Mucosa of rectum (tissue), 2 donors: ENCODE data around the gene SH3BP4.

ENCODE experiments used
- H3K27ac ChIP-seq, 2 donors: one replicate each; pipeline ENCODE4 v1.7.0; 2013; ENCODE audit warnings: inconsistent platforms in 2 of 2, low read depth in 2 of 2, low read length in 2 of 2
- H3K27me3 ChIP-seq, 2 donors: one replicate each; pipeline ENCODE4 v1.7.0; 2013; ENCODE audit warnings: low read length in 2 of 2; ENCODE audit not compliant: control insufficient read depth in 2 of 2, insufficient read depth in 2 of 2
- H3K36me3 ChIP-seq, 2 donors: one replicate each; pipeline ENCODE4 v1.7.0; 2013; ENCODE audit warnings: low read length in 2 of 2; ENCODE audit not compliant: control insufficient read depth in 2 of 2, insufficient read depth in 2 of 2
- H3K4me1 ChIP-seq, 2 donors: one replicate each; pipeline ENCODE4 v1.7.0; 2013; ENCODE audit warnings: low read length in 2 of 2, mild to moderate bottlenecking in 1 of 2; ENCODE audit not compliant: control insufficient read depth in 2 of 2, insufficient read depth in 2 of 2
- H3K4me3 ChIP-seq, 2 donors: one replicate each; pipeline ENCODE4 v1.7.0; 2013; ENCODE audit warnings: low read length in 2 of 2
- H3K9ac ChIP-seq, 2 donors: one replicate each; pipeline ENCODE4 v1.7.0; 2013; ENCODE audit warnings: low read length in 2 of 2, low read depth in 1 of 2, mild to moderate bottlenecking in 1 of 2
- H3K9me3 ChIP-seq, 2 donors: one replicate each; pipeline ENCODE4 v1.7.0; 2013; ENCODE audit warnings: low read length in 2 of 2; ENCODE audit not compliant: control insufficient read depth in 2 of 2
- donor health status: healthy.
- donor health status: Normal muscosa, but diverticular disease.

The SH3BP4 gene

DNA sequence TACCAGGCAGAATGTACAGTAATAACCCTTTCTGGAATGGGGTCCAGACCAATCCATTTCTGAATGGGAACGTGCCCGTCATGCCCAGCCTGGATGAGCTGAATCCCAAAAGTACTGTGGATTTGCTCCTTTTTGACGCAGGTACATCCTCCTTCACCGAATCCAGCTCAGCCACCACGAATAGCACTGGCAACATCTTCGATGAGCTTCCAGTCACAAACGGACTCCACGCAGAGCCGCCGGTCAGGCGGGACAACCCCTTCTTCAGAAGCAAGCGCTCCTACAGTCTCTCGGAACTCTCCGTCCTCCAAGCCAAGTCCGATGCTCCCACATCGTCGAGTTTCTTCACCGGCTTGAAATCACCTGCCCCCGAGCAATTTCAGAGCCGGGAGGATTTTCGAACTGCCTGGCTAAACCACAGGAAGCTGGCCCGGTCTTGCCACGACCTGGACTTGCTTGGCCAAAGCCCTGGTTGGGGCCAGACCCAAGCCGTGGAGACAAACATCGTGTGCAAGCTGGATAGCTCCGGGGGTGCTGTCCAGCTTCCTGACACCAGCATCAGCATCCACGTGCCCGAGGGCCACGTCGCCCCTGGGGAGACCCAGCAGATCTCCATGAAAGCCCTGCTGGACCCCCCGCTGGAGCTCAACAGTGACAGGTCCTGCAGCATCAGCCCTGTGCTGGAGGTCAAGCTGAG lies 89.6 kb downstream of the SH3BP4 start:
- Histone ChIP-seq H3K4me3 (no peak overlapping the region), H3K4me1 (peaks cover 0 to 2% of the 10 kb centered on the region in 2 donors), H3K9ac (no peak overlapping the region), H3K9me3 (no peaks in the 10 kb centered on the region), H3K27me3 (no peaks in the 10 kb centered on the region), H3K36me3 (peaks cover 24 to 25% of the 10 kb centered on the region in 2 donors), H3K27ac (no peak overlapping the region)

DNA sequence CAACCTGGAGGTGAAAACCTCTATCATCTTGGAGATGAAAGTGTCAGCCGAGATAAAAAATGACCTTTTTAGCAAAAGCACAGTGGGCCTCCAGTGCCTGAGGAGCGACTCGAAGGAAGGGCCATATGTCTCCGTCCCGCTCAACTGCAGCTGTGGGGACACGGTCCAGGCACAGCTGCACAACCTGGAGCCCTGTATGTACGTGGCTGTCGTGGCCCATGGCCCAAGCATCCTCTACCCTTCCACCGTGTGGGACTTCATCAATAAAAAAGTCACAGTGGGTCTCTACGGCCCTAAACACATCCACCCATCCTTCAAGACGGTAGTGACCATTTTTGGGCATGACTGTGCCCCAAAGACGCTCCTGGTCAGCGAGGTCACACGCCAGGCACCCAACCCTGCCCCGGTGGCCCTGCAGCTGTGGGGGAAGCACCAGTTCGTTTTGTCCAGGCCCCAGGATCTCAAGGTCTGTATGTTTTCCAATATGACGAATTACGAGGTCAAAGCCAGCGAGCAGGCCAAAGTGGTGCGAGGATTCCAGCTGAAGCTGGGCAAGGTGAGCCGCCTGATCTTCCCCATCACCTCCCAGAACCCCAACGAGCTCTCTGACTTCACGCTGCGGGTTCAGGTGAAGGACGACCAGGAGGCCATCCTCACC lies 90.2 kb downstream of the SH3BP4 start:
- no peak overlapping the region for H3K27ac ChIP-seq
- no peaks in the 10 kb centered on the region for H3K27me3 ChIP-seq
- H3K9ac ChIP-seq, result no peak overlapping the region
- H3K4me1 ChIP-seq, result peaks cover 0 to 2% of the 10 kb centered on the region in 2 donors
- H3K4me3 ChIP-seq, result no peak overlapping the region
- H3K9me3 ChIP-seq, result no peaks in the 10 kb centered on the region
- peaks cover 24 to 28% of the 10 kb centered on the region in 2 donors for H3K36me3 ChIP-seq

DNA sequence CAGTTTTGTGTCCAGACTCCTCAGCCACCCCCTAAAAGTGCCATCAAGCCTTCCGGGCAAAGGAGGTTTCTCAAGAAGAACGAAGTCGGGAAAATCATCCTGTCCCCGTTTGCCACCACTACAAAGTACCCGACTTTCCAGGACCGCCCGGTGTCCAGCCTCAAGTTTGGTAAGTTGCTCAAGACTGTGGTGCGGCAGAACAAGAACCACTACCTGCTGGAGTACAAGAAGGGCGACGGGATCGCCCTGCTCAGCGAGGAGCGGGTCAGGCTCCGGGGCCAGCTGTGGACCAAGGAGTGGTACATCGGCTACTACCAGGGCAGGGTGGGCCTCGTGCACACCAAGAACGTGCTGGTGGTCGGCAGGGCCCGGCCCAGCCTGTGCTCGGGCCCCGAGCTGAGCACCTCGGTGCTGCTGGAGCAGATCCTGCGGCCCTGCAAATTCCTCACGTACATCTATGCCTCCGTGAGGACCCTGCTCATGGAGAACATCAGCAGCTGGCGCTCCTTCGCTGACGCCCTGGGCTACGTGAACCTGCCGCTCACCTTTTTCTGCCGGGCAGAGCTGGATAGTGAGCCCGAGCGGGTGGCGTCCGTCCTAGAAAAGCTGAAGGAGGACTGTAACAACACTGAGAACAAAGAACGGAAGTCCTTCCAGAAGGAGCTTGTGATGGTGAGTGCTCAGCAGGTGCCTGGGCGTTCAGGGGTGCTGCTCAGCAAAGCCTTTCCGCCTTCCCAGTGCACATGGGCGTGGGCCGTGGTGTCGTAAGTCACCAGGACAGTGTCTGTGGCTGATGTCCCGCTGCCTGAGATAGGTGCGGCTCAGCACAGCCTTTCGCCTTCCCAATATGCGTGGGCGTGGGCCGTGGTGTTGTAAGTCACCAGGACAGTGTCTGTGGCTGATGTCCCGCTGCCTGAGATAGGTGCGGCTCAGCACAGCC lies 91.0 kb downstream of the SH3BP4 start:
- H3K27me3 ChIP-seq, result no peaks in the 10 kb centered on the region
- H3K4me1 ChIP-seq, result peaks cover 0 to 2% of the 10 kb centered on the region in 2 donors
- no peak overlapping the region for H3K4me3 ChIP-seq
- H3K9me3 ChIP-seq, result no peaks in the 10 kb centered on the region
- H3K27ac ChIP-seq, result no peak overlapping the region
- H3K36me3 ChIP-seq, result peaks cover 20 to 24% of the 10 kb centered on the region in 2 donors
- no peak overlapping the region for H3K9ac ChIP-seq

DNA sequence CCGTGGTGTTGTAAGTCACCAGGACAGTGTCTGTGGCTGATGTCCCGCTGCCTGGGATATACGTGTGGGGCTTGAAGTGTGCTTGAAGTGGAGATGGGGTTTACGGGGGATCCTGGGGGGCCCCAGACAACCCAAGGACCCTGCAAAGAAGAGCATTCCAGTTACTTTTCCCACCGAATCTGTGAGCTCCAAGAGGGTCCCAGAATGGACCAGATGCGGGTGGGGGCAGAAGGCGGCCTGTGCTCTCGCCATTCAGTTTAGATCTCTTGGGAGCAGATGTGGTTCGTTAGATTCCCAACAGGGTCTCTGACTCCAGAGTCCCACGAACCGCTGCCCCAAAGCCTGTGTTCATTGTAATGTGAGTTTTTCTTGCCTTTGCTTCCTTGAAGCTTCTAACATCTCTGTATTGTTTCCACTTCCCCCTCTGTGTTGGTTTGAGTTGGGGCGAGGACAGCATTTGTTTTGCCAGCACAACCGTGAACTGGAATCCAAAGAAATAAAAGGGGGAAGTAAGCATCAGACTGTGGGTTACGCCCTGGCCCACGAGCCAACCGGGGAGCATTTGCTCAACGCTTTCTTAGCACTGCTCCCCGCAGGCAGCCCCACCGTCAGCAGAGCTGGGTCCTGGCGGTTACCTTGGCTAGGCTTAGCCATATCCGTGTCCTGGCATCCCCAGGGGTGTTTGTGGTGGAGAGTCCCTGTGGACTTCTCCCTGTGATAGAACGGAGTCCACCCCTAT lies 92.1 kb downstream of the SH3BP4 start:
- peaks cover 2 to 5% of the 10 kb centered on the region in 2 donors for H3K4me1 ChIP-seq
- no peak overlapping the region for H3K27ac ChIP-seq
- H3K9me3 ChIP-seq, result no peaks in the 10 kb centered on the region
- H3K27me3 ChIP-seq, result no peaks in the 10 kb centered on the region
- H3K9ac ChIP-seq, result no peak overlapping the region
- H3K4me3 ChIP-seq, result no peak overlapping the region
- peaks cover 20 to 24% of the 10 kb centered on the region in 2 donors for H3K36me3 ChIP-seq

DNA sequence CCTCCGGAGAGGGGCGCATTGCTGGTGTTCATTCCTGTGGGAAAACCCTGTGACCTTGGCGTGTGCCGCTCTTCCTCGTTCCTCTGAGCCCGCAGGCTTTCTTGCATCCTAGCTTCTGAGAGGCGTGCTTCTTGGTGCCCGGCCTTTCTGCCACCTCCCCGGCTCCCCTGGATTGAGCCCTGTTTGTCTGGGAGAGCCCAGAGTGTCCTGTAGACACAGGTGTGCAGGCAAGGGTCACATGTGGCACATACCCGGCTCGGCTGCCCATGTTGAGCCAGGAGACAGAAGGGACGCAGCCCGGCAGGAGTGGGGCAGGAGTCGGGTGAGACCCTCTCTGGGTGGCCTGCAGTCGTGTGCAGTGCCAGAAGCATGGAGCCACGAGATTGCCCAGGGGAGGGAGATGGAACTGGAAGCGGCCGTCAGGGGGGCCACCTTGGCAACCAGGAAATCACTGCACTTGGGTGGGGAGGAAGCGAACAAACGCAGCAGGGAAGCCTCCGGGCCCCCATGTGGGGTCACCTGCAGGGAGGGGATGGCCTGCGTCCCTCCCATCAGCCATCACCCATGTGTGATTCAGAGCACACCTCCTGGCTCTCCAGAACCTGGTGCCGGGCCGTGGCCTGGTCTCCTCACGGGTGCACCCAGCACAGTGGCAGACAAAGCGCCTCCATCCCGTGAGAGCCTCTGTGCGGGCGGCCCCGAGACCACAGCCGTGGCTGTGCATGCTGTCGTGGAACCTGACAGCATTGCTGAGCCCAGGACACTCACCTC lies 92.9 kb downstream of the SH3BP4 start:
- Histone ChIP-seq H3K27ac (no peak overlapping the region), H3K36me3 (peaks cover 20 to 24% of the 10 kb centered on the region in 2 donors), H3K4me1 (peaks cover 2 to 5% of the 10 kb centered on the region in 2 donors), H3K9me3 (no peaks in the 10 kb centered on the region), H3K4me3 (no peak overlapping the region), H3K27me3 (no peaks in the 10 kb centered on the region), H3K9ac (no peak overlapping the region)

DNA sequence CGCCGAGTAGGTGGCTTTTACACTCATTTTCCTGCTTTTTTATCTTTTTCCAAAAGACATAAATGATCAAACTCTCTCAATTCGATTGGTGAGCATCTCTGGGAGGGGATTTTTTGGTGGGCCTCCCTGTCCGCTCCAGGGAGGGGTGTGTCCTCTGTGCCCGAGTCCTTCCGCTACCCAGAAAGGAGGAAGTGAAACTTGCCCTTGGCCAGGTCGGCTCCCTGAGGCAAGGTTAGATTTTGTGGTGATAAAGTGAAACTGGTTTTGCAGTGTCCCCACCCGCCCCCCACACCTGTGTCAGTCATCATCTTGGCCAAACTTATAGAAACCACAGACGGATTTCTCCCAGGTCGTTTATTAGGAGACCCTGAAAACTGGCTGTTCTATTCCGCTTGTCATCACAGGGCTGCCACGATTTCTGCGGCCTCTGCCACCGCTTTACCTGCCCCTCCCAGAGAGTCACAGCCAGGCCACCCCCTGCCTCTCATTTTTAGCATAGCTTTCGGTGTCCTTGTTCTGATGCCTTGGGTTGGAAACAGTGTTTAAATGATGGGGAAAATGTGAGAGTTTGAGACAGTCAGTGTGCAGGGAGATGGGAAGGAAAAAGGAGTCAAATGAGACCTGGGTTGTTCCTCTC lies 93.6 kb downstream of the SH3BP4 start:
- H3K27me3 ChIP-seq, result no peaks in the 10 kb centered on the region
- no peaks in the 10 kb centered on the region for H3K9me3 ChIP-seq
- no peak overlapping the region for H3K27ac ChIP-seq
- peaks cover 2 to 5% of the 10 kb centered on the region in 2 donors for H3K4me1 ChIP-seq
- peaks cover 18 to 24% of the 10 kb centered on the region in 2 donors for H3K36me3 ChIP-seq
- no peak overlapping the region for H3K9ac ChIP-seq
- no peak overlapping the region for H3K4me3 ChIP-seq

DNA sequence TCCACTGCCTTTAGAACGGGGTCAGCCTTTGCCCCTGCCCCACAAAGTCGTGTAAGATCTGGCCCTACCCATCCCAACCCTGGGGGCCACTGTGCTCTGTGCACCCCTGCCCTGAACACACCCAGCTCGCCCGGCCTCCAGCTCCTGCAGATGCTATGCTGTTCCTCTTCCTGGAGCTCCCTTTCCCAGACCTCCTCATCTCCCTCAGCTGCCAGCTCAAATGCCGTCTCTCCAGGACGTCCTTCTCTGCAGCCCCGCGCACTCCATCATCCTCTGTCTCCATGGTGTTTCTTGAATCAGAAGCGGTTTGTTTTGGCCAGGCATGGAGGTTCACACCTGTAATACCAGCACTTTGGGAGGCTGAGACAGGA lies 94.1 kb downstream of the SH3BP4 start:
- no peak overlapping the region for H3K27ac ChIP-seq
- no peak overlapping the region for H3K9ac ChIP-seq
- peaks cover 7% of the 10 kb centered on the region in 2 donors for H3K4me1 ChIP-seq
- no peak overlapping the region for H3K4me3 ChIP-seq
- peaks cover 15 to 21% of the 10 kb centered on the region in 2 donors for H3K36me3 ChIP-seq
- no peaks in the 10 kb centered on the region for H3K9me3 ChIP-seq
- H3K27me3 ChIP-seq, result no peaks in the 10 kb centered on the region

DNA sequence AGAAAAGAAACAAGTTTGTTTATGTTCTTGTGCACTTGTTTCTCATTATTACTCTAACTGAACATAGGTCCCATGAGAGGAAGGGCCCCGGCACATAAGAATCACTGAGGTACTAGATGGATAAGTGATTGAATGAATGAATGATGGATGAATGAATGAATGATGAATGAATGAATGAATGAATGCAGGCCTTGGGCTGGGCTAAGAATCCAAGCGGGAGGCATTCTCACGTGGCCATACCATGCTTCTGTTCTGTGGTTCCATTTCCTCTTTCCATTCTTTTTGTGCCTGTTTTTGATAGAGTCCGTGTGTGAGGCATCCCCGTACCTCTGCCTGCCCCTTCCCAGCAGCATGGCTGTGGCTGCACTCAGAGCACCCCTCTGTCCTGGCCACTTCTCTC lies 94.8 kb downstream of the SH3BP4 start:
- Histone ChIP-seq H3K9me3 (no peaks in the 10 kb centered on the region), H3K4me3 (no peak overlapping the region), H3K36me3 (peaks cover 15 to 16% of the 10 kb centered on the region in 2 donors), H3K9ac (no peak overlapping the region), H3K4me1 (peaks cover 12 to 13% of the 10 kb centered on the region in 2 donors), H3K27ac (no peak overlapping the region), H3K27me3 (no peaks in the 10 kb centered on the region)
